CD4-positive, alpha-beta T cell treated with Interleukin-15 for 1 hour (primary cell): ENCODE data around the gene UBP1.
"Not testable (repeated sequence)": the region's sequence is repeated elsewhere in the genome, so short reads cannot be mapped to it uniquely, and the experiment has no call there.

ENCODE experiments used
- DNase-seq: peaks from one replicate; pipeline ENCODE4 v3.0.0-alpha.2; 2020

Gene UBP1

GRCh38 chr3:33440328-33441224 is at the start of gene UBP1:
Gene UBP1 (minus strand): TSS chr3:33440405. CDS start chr3:33439848, 557 bp downstream.
- peak; percentile 99 for DNase-seq

- DNase-seq: no peak
Measured at GRCh38 chr3:33488683-33489082, 48.5 kb upstream of the UBP1 start.

GRCh38 chr3:33488246-33488645 is 48.0 kb upstream of the UBP1 start:
- DNase-seq: no peak

- DNase-seq: no peak
Measured at GRCh38 chr3:33482111-33482521, 41.9 kb upstream of the UBP1 start.

- DNase-seq: no peak
Measured at GRCh38 chr3:33474896-33475295, 34.7 kb upstream of the UBP1 start.

- DNase-seq: no peak
Measured at GRCh38 chr3:33473813-33474212, 33.6 kb upstream of the UBP1 start.

GRCh38 chr3:33467786-33468185 is 27.6 kb upstream of the UBP1 start:
- no peak for DNase-seq

- DNase-seq: no peak
Measured at GRCh38 chr3:33461097-33461496, 20.9 kb upstream of the UBP1 start.

- DNase-seq: not testable (repeated sequence)
Measured at GRCh38 chr3:33459577-33459976, 19.4 kb upstream of the UBP1 start.

- no peak for DNase-seq
Measured at GRCh38 chr3:33458446-33458845, 18.2 kb upstream of the UBP1 start.

GRCh38 chr3:33456756-33457155 is 16.6 kb upstream of the UBP1 start:
- DNase-seq: no peak

GRCh38 chr3:33453331-33453761 is 13.1 kb upstream of the UBP1 start:
- no peak for DNase-seq

GRCh38 chr3:33451994-33452393 is 11.8 kb upstream of the UBP1 start:
- DNase-seq: not testable (repeated sequence)

- no peak for DNase-seq
Measured at GRCh38 chr3:33447958-33448357, 7.8 kb upstream of the UBP1 start.

GRCh38 chr3:33447256-33447625 is 7.0 kb upstream of the UBP1 start:
- not testable (repeated sequence) for DNase-seq

- no peak for DNase-seq
Measured at GRCh38 chr3:33442190-33442589, 2.0 kb upstream of the UBP1 start.

GRCh38 chr3:33441225-33441976 is 1.2 kb upstream of the UBP1 start:
- no peak for DNase-seq

- DNase-seq: peak; percentile 26
Measured at GRCh38 chr3:33439546-33440327, 468 bp downstream of the UBP1 start.

GRCh38 chr3:33438881-33439545 is 1.2 kb downstream of the UBP1 start:
- DNase-seq: no peak

GRCh38 chr3:33438284-33438668 is 1.9 kb downstream of the UBP1 start:
- DNase-seq: no peak

GRCh38 chr3:33437556-33438283 is 2.5 kb downstream of the UBP1 start:
- DNase-seq: no peak

- no peak for DNase-seq
Measured at GRCh38 chr3:33433843-33434242, 6.4 kb downstream of the UBP1 start.
